ENCODE data around the gene CNOT4.

The CNOT4 gene

DNA sequence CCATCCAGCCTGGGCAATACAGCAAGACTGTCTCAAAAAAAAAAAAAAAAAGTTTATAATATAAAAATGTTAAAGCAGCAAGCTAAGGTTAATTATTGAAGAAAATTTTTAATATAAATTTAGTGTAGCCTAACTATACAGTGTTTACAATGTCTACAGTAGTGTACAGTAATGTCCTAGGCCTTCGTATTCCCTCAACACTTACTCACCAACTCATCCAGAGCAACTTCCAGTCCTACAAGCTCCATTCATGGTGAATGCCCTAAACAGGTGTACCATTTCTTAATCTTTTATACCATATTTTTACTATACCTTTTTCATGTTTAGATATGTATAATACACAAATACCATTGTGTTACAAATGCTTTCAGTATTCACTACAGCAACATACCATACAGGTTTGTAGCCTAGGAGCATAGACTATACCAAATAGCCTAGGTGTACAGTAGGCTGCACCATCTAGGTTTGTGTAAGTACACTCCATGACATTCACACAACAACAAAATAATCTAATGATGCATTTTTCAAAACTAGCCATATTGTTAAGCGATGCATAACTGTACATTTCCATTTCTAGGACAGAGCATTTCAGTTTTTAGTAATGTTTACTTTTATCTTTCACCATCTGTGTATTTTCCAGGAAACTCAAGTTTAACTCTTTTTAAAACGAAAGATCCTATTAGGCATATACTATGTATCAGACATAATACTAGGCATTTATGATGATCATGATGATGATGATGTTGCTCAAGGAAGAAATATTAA is 43.3 kb downstream of the CNOT4 start:
- no peak overlapping the region for H3K4me3 ChIP-seq (ENCODE audit: low read depth, low read length)
- TF ChIP-seq, protein P1, sequence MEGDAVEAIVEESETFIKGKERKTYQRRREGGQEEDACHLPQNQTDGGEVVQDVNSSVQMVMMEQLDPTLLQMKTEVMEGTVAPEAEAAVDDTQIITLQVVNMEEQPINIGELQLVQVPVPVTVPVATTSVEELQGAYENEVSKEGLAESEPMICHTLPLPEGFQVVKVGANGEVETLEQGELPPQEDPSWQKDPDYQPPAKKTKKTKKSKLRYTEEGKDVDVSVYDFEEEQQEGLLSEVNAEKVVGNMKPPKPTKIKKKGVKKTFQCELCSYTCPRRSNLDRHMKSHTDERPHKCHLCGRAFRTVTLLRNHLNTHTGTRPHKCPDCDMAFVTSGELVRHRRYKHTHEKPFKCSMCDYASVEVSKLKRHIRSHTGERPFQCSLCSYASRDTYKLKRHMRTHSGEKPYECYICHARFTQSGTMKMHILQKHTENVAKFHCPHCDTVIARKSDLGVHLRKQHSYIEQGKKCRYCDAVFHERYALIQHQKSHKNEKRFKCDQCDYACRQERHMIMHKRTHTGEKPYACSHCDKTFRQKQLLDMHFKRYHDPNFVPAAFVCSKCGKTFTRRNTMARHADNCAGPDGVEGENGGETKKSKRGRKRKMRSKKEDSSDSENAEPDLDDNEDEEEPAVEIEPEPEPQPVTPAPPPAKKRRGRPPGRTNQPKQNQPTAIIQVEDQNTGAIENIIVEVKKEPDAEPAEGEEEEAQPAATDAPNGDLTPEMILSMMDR (IDR thresholded peaks at IDR 0.05; ENCODE audit: low read depth, low read length) = no peak
- in situ Hi-C loops (cut with HindIII; ENCODE audit: low sequenced_read_pairs) = no loop called here
- DNase-seq (ENCODE audit: low read depth, low spot score) = no peak

DNA sequence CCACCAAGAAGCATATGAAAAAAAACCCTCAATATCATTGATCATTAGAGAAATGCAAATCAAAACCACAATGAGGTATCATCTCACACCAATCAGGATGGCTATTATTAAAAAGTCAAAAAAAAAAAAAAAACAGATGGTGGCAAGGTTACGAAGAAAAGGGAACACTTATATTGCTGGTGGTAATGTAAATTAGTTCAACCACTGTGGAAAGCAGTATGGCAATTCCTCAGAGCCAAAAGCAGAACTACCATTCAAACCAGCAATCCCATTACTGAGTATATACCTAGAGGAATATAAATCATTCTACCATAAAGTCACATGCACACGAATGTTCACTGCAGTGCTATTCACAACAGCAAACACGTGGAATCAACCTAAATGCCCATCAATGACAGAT is 46.0 kb downstream of the CNOT4 start:
- TF ChIP-seq, protein P1 (IDR thresholded peaks at IDR 0.05; ENCODE audit: low read depth, low read length) = no peak
- in situ Hi-C loops (cut with HindIII; ENCODE audit: low sequenced_read_pairs) = no loop called here
- DNase-seq (ENCODE audit: low read depth, low spot score) = no peak
- H3K4me3 ChIP-seq (ENCODE audit: low read depth, low read length) = no peak overlapping the region

DNA sequence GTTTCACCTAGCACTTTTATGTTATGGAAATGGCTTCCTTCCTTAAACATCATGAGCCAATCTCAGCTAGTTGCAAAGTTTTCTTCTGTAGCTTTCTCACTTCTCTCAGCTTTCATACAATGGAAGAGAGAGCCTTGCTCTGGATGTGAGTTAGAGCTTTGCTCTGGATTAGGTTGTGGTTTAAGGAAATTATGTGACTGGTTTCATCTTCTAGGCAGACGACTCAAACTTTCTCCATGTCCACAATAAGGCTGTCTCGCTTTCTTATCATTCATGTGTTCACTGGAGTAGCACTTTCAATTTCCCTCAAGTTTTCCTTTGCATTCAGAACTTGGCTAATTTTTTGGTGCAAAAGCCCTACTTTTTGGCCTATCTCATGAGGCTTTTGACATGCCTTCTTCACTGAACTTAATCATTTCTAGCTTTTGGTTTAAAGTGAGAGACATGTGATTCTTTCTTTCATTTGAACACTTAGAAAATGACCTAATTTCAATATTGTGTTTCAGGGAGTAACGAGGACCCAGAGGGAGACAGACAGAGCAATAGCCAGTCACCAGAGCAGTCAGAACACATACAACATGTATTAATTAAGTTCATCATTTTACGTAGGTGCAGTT is 49.8 kb downstream of the CNOT4 start:
- TF ChIP-seq, protein P1 (IDR thresholded peaks at IDR 0.05; ENCODE audit: low read depth, low read length) = no peak
- no peak for DNase-seq (ENCODE audit: low read depth, low spot score)
- in situ Hi-C loops (cut with HindIII; ENCODE audit: low sequenced_read_pairs) = no loop called here
- no peak overlapping the region for H3K4me3 ChIP-seq (ENCODE audit: low read depth, low read length)

DNA sequence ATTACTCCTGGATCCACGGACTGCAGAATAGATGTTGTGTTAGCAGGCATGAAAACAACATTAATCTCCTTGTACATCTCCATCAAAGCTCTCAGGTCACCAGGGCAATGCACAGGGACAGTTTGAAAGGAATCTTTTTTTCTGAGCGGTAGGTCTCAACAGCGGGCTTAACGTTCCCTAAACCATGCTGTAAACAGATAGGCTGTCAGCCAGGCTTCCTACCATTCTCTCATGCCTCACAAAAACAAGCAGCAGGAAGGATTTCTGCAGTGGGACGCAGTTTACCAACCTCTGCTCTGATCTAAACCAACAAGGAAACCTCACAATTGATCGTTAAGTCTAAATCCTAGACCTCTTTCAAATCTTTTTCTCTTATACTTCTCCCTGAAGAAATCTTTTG is 50.8 kb downstream of the CNOT4 start:
- H3K4me3 ChIP-seq (ENCODE audit: low read depth, low read length) = no peak overlapping the region
- in situ Hi-C loops (cut with HindIII; ENCODE audit: low sequenced_read_pairs) = no loop called here
- TF ChIP-seq, protein P1 (IDR thresholded peaks at IDR 0.05; ENCODE audit: low read depth, low read length) = no peak
- DNase-seq (ENCODE audit: low read depth, low spot score) = no peak

DNA sequence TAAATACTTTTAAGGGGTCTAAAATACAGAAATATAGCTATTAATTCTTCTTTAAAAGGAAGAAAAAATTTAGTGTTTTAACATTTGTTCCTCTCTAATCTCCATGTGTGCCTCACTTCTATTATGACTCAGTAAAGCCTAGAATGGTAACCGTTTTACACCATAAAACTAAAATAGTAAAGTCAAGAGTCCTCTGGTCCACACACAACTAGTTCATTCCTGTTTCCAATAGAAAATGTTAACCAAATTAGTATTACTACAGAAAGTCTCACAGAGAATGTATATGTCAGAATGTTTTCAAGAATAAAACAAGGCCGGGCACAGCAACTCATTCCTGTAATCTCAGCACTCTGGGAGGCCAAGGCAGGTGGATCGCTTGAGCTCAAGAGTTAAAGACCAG is 55.8 kb downstream of the CNOT4 start:
- H3K4me3 ChIP-seq (ENCODE audit: low read depth, low read length) = no peak overlapping the region
- TF ChIP-seq, protein P1 (IDR thresholded peaks at IDR 0.05; ENCODE audit: low read depth, low read length) = no peak
- in situ Hi-C loops (cut with HindIII; ENCODE audit: low sequenced_read_pairs) = no loop called here
- DNase-seq (ENCODE audit: low read depth, low spot score) = no peak

DNA sequence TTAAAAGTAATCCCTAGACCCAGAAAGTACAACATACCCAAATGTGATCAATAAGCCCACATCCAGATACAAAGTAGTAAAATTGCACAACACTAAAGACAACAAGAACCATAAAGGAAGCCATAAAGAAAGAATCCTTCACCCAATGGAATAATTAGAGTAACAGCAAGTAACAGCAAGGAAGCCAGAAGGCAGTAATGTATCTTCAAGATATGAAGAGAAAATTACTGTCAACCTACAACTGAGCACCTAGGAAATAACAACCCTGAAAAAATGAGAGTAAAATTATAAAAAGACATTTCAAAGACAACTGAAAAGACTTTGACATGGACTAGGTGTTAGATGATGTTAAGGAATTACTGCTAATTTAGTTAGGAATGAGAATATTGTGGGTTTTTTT is 60.5 kb downstream of the CNOT4 start:
- in situ Hi-C loops (cut with HindIII; ENCODE audit: low sequenced_read_pairs) = no loop called here
- H3K4me3 ChIP-seq (ENCODE audit: low read depth, low read length) = no peak overlapping the region
- no peak for DNase-seq (ENCODE audit: low read depth, low spot score)
- TF ChIP-seq, protein P1 (IDR thresholded peaks at IDR 0.05; ENCODE audit: low read depth, low read length) = no peak
